GM12878 (cell line): ENCODE data around the gene EPO. TPM values are rescaled to one million over a fixed set of nuclear protein-coding genes. Genes with fewer than 3 reads are reported as not detected.
"Not testable (repeated sequence)": the region's sequence is repeated elsewhere in the genome, so short reads cannot be mapped to it uniquely, and the experiment has no call there.

ENCODE experiments used
- ATAC-seq: fragments of 200-7000 bp; cut with Tn5 transposase; 3 replicates; pipeline ENCODE4 v1.9.1; 2020; ENCODE audit warnings: mild to moderate bottlenecking, moderate library complexity
- BruUV-seq: library from RNA; stranded (reverse); fragments of 400-500 nt; replicated peaks from 2 replicates; lab custom pipeline; 2021; lab: Mats Ljungman, UMichigan
- CTCF ChIA-PET: fragments of 300-600 bp; sonication (Branson Sonifier 250); formaldehyde crosslinking; extraction: SDS; loops from one replicate; lab custom pipeline; 2021; ENCODE audit warnings: inconsistent platforms; lab: Yijun Ruan, JAX
- POLR2A ChIA-PET: fragments of 350-600 bp; formaldehyde crosslinking; extraction: SDS; loops from one replicate; lab custom pipeline; 2021; ENCODE audit warnings: inconsistent platforms; lab: Charles Lee
- RAD21 ChIA-PET: fragments of 300-600 bp; sonication (Branson Sonifier 250); formaldehyde crosslinking; loops from one replicate; lab custom pipeline; 2023; ENCODE audit warnings: antibody characterized with exemption; ENCODE audit not compliant: unreplicated experiment; lab: Charles Lee
- SMC1A ChIA-PET: fragments of 300-600 bp; sonication (Branson Sonifier 250); formaldehyde crosslinking; loops from one replicate; lab custom pipeline; 2023; ENCODE audit not compliant: unreplicated experiment, uncharacterized antibody; lab: Charles Lee
- DNase-seq: peaks from one replicate; pipeline ENCODE4 v3.0.0-alpha.2; 2011; ENCODE audit warnings: low read depth, low spot score
- FAIRE-seq: peaks from 3 replicates; lab custom pipeline; 2011; peaks lifted over from hg19 to GRCh38; lab: Jason Lieb, UNC
- H2AFZ ChIP-seq: 2 replicates; pipeline ENCODE4 v1.6.0; 2011; ENCODE audit warnings: low read depth, low read length, control low read depth; ENCODE audit not compliant: control insufficient read depth
- H3K27ac ChIP-seq: 2 replicates; pipeline ENCODE4 v1.5.1; 2011; ENCODE audit warnings: control low read depth; ENCODE audit not compliant: control insufficient read depth, insufficient read depth
- H3K27me3 ChIP-seq, 2 experiments: replicated peaks in 1 of 2; 2 replicates each; pipeline versions ENCODE4 v1.6.0 to v1.6.1; 2011; ENCODE audit warnings: low read length in 1 of 2; ENCODE audit not compliant: control insufficient read depth in 2 of 2, insufficient read depth in 2 of 2
- H3K36me3 ChIP-seq, 2 experiments: 2 replicates each; pipeline ENCODE4 v1.5.1; 2011; ENCODE audit warnings: low read length in 1 of 2; ENCODE audit not compliant: control insufficient read depth in 2 of 2, insufficient read depth in 2 of 2
- H3K4me1 ChIP-seq: 2 replicates; pipeline ENCODE4 v1.6.1; 2011; ENCODE audit warnings: mild to moderate bottlenecking, low read length, moderate library complexity, mixed read lengths; ENCODE audit not compliant: control insufficient read depth, insufficient read depth
- H3K4me2 ChIP-seq: 2 replicates; pipeline ENCODE4 v1.6.0; 2011; ENCODE audit warnings: control low read depth; ENCODE audit not compliant: control insufficient read depth, insufficient read depth
- H3K4me3 ChIP-seq: fragments of 200-600 bp; sonication (generic); 2 replicates; pipeline ENCODE4 v1.5.1; 2016
- H3K79me2 ChIP-seq: 2 replicates; pipeline ENCODE4 v1.6.0; 2011; ENCODE audit warnings: low read length; ENCODE audit not compliant: control insufficient read depth, insufficient read depth
- H3K9ac ChIP-seq: 2 replicates; pipeline ENCODE4 v1.8.0; 2011; ENCODE audit warnings: low read length, control low read depth, mixed read lengths; ENCODE audit not compliant: control insufficient read depth, insufficient read depth
- H3K9me3 ChIP-seq: replicated peaks from 3 replicates; pipeline ENCODE4 v1.5.1; 2011; ENCODE audit warnings: mild to moderate bottlenecking, low read length; ENCODE audit not compliant: control insufficient read depth, insufficient read depth
- H4K20me1 ChIP-seq: 2 replicates; pipeline ENCODE4 v1.6.0; 2011; ENCODE audit not compliant: control insufficient read depth, insufficient read depth
- CREM ChIP-seq: IDR thresholded peaks from 2 replicates; pipeline ENCODE4 v1.6.1; 2014; ENCODE audit warnings: antibody characterized with exemption, low read depth
- WGBS: methylation state at CpG from one replicate; pipeline ENCODE4 v1.1.6; 2016; ENCODE audit warnings: low lambda C conversion rate; ENCODE audit not compliant: insufficient replicate concordance, insufficient coverage; ENCODE audit errors: missing lambda C conversion rate; 5-methylcytosine and 5-hydroxymethylcytosine counted together
- in situ Hi-C: fragments of 300-500 bp; cut with MboI; formaldehyde crosslinking; loops from 9 replicates; pipeline ENCODE4 v1.14.3; 2018; ENCODE audit warnings: mixed read lengths
- intact Hi-C: fragments of 100-400 bp; cut with micrococcal nuclease; formaldehyde crosslinking; loops from one replicate; pipeline ENCODE4 v1.14.2; 2022; ENCODE audit not compliant: unreplicated experiment
- polyA plus RNA-seq, 11 experiments: library from polyadenylated mRNA; depleted of rRNA in 4 of 11; unstranded in 6 of 11; stranded (reverse) in 5 of 11; fragments of >200 nt; fragmentation: Nextera tagmentation in 4 of 11; fragmentation: Illumina TruSeq in 1 of 11; extraction: Ambion mirVana in 4 of 11; extraction: Trizol in 1 of 11; gene quantifications; 1 replicate in 1 of 11; 2 replicates in 10 of 11; pipeline versions ENCODE4 v1.2.1 to v1.2.3, GENCODE V29; 2011 to 2016; ENCODE audit warnings: inconsistent platforms in 2 of 11, missing spikeins in 2 of 11, low read depth in 1 of 11
- total RNA-seq, 4 experiments: library from RNA; depleted of rRNA in 3 of 4; stranded (reverse); fragments of >200 nt in 3 of 4; fragmentation: Illumina TruSeq in 1 of 4; extraction: Trizol in 1 of 4; gene quantifications; 2 replicates each; pipeline versions ENCODE4 v1.2.1 to v1.2.3, GENCODE V29; 2013 to 2021
- TF ChIP-seq, protein P1 (sequence below): IDR thresholded peaks from 2 replicates; pipeline ENCODE4 v1.6.1; 2011; ENCODE audit warnings: borderline replicate concordance, low read depth, mild to moderate bottlenecking, moderate library complexity, mixed read lengths, low read length; ENCODE audit not compliant: insufficient read depth; ENCODE audit errors: extremely low read length

The EPO gene
- total and polyA plus RNA-seq, 10 of the 15 experiments (the other 5 are each of a cell fraction or from before 2014, with no cell fraction given) = 0.06 to 0.19 TPM; not detected in 8

DNA sequence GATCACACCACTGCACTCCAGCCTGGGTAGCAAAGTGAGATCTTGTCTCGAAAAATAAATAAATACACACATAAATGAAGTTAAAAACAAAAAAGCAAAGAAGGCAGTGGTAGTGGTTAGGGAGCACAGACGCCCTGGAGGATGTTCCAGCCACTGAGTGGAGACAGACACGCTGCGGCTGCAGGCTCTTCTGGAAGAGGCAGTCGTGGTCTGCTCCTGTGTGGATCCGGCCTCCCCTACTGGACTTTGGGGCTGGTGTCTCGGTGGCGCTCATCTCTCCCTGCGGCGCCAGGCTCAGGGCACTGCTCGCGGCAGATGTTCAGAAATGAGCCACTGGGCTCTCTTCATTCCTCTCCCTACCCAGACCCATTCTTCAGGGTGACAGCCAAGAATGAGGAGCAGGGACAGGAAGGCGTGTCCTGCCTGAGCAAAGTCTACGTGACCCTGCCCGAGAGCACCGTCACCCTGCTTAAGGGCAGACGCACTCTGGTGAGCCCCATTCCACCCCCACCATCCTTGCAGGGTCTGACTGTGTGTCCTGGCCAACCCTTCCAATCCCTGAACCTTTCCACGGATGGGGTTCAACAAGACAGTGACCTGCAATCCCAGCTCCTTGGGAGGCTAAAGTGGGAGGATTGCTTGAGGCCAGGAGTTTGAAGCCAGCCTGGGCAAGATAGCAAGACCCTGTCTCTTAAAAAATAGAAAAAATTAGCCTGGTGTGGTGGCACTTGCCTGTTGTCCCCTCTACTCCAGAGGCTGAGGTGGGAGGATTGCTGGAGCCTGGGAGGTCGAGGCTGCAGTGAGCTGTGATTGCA is 39.3 kb downstream of the EPO start:
- Histone ChIP-seq H3K4me1 (no peaks in the 10 kb centered on the region), H3K9ac (no peak overlapping the region), H3K27ac (no peak overlapping the region), H2AFZ (no peak overlapping the region), H3K79me2 (no peaks in the 10 kb centered on the region), H3K9me3 (no peaks in the 10 kb centered on the region), H3K4me3 (no peak overlapping the region), H4K20me1 (no peaks in the 10 kb centered on the region), H3K27me3 (peaks cover 0 to 3% of the 10 kb centered on the region in 2 experiments; a peak in 1 of 4 replicates), H3K4me2 (no peak overlapping the region), H3K36me3 (no peaks in the 10 kb centered on the region)
- in situ Hi-C loops (no loop called here), intact Hi-C loops (no loop called here)
- ChIA-PET CTCF (no interaction called here), SMC1A (no interaction called here), RAD21 (no interaction called here), POLR2A (interaction anchor here (0.6 kb wide), 2 partner anchors 61 to 420 kb away, joined by 3 read pairs; no protein-coding TSS in a partner anchor)
- DNase-seq (no peak), ATAC-seq (no peak), FAIRE-seq (no peak)
- BruUV-seq = no TSS peak
- WGBS = 34% methylated on average over 19 of the region's 19 CpGs
- TF ChIP-seq, protein P1, sequence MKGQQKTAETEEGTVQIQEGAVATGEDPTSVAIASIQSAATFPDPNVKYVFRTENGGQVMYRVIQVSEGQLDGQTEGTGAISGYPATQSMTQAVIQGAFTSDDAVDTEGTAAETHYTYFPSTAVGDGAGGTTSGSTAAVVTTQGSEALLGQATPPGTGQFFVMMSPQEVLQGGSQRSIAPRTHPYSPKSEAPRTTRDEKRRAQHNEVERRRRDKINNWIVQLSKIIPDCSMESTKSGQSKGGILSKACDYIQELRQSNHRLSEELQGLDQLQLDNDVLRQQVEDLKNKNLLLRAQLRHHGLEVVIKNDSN = no peak
- no peak for TF ChIP-seq CREM

DNA sequence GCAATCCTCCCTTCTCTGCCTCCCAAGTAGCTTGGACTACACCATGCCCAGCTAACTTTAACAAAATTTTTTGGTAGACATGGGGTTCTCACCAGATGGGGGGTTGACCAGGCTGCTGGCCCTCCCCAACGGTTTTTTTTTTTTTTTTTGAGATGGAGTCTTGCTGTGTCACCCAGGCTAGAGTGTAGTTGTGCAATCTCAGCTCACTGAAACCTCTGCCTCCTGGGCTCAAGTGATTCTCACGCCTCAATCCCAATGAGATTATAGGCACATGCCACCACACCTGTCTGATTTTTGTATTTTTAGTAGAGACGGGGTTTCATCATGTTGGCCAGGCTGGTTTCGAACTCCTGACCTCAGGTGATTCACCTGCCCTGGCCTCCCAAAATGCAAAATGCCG is 42.6 kb downstream of the EPO start:
- FAIRE-seq, CTCF ChIA-PET, H4K20me1 ChIP-seq, H3K4me2 ChIP-seq, H3K9me3 ChIP-seq, ATAC-seq, H3K4me3 ChIP-seq, intact Hi-C loops, H3K4me1 ChIP-seq, H3K27me3 ChIP-seq, H3K79me2 ChIP-seq, BruUV-seq, DNase-seq, H3K27ac ChIP-seq, in situ Hi-C loops, H3K36me3 ChIP-seq, H3K9ac ChIP-seq, H2AFZ ChIP-seq, RAD21 ChIA-PET: not testable (repeated sequence)
- 18% methylated on average over 5 of the region's 5 CpGs for WGBS
- ChIA-PET SMC1A (interaction anchor here (0.6 kb wide), 1 partner anchor 142 kb away, joined by 3 read pairs; no protein-coding TSS in a partner anchor), POLR2A (interaction anchor here (0.7 kb wide), 2 partner anchors 19 to 108 kb away, joined by 3 to 4 read pairs; no protein-coding TSS in a partner anchor)
